Embryonic facial prominence (tissue), 1 donor: ENCODE measurements around the gene ITGB3.
"Not testable (repeated sequence)": the region's sequence is repeated elsewhere in the genome, so short reads cannot be mapped to it uniquely, and the experiment has no call there.

Source experiments
- DNase-seq: peaks from one replicate; pipeline ENCODE4 v3.0.0-alpha.2; 2016; ENCODE audit errors: extremely low spot score

The ITGB3 gene

GRCh38 chr17:47223007-47223406 lies 30.6 kb upstream of the ITGB3 start:
- DNase-seq, result no peak

DNA sequence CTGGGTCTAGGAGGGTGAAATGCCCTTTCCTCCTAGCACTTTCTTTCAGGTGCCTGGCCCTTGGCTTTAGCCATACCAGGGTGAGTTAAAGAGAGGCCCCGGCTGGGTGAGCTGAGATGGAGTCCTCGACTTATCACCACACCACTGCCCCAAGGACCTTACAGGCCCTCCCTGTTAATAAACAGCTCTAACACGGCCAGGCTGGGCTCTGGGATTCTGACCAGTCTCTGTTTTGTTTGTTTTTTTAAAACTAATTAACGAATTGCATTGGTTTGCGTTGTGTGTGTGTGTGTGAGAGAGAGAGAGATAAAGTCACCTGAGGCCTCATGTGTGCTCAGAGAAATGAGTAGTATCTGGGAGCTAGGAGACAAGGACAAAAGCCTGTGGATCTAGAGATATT lies 30.2 kb upstream of the ITGB3 start:
- no peak for DNase-seq

GRCh38 chr17:47224077-47224476 lies 29.6 kb upstream of the ITGB3 start:
- DNase-seq, result not testable (repeated sequence)

DNA sequence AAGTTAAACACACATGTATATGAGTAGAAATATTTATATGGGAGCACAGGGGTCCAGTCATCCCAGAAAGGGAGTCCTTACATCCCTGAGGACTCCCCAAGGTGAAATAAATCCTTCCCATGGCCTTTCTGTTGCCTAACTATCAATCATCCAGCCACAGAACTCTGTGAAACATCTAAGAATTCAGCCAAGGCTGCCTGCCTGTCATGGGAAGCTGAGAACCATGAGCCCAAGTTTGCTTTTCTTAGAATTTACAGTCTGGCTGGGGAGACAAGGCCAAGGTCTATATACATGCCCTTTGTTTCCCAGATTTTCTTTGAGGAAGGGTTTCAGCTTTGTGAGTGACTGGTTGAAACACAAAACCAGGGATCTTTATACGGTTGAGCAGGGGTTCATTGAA lies 28.7 kb upstream of the ITGB3 start:
- no peak for DNase-seq

- no peak for DNase-seq
Observed at GRCh38 chr17:47225436-47225858, 28.2 kb upstream of the ITGB3 start.

DNA sequence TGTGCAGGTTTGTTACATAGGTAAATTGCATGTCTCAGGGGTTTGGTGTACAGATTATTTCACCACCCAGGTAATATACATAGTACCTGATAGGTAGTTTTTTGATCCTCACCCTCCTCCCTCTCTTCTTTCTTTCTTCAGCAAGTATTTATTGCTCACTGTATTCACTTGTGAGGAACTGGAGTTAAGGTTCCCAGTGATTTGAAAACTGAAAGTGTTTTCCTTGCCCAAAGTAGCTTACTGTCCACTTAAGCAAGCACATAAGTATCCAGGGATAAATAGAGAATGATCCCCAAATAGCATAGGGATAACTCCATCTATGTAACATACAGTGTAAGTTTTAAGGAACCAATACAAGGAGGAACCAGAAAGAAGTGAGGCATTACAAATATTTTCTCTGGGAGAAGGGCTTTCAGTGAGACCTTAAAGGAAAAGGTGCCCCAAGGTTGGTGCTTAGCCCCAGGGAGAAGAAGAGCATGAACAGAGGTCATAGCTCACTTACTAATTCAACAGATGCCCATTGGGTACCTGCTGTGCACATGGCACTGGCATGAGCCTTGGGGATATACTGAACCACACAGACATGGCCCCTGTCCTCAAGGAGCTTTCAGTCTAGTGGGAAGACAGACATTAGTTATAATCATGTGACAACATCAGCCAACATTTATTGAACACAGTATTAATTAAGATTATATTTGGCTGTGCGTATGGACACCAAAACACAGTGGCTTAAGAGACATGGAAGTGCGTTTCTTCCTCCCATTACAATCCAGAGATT lies 27.5 kb upstream of the ITGB3 start:
- DNase-seq, result no peak

GRCh38 chr17:47227862-47228261 lies 25.8 kb upstream of the ITGB3 start:
- DNase-seq, result no peak

GRCh38 chr17:47229535-47230443 lies 23.8 kb upstream of the ITGB3 start:
- DNase-seq, result peak; percentile 81

DNA sequence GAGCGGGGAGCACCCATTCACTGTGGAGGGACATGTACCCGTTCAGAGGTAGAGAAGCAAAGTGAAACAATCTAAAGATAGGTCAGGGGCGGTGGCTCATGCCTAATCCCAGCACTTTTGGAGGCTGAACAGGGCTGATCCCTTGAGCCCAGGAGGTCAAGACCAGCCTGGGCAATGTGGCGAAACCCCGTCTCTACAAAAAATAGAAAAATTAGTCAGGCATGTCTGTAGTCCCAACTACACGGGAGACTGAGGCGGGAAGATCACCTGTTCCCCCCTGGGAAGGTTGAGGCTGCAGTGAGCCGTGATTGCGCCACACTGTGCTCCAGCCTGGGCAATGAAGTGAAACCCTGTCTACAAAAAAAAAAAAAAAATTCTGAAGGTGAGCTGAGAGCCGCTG lies 22.8 kb upstream of the ITGB3 start:
- no peak for DNase-seq

- no peak for DNase-seq
Observed at GRCh38 chr17:47231334-47231733, 22.3 kb upstream of the ITGB3 start.

- no peak for DNase-seq
Observed at GRCh38 chr17:47231866-47232265, 21.8 kb upstream of the ITGB3 start.

DNA sequence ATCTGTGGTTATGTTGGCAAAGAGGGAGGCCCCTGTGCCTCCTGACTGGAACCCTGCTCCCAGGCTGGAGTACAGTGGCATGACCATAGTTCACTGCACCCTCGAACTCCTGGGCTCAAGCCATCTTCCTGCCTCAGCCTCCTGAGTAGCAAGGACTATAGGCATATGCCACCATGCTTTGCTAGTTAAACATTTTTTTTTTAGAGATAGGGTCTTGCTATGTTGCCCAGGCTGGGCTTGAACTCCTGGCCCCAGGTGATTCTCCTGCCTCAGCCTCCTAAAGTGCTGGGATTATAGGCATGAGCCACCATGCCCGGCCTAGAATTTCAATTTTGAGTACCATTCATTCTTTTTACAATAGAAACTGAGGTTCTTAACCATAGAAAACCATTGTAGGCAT lies 21.2 kb upstream of the ITGB3 start:
- DNase-seq, result no peak

GRCh38 chr17:47235506-47235905 lies 18.1 kb upstream of the ITGB3 start:
- DNase-seq, result no peak

GRCh38 chr17:47235923-47236322 lies 17.7 kb upstream of the ITGB3 start:
- no peak for DNase-seq

GRCh38 chr17:47237841-47238240 lies 15.8 kb upstream of the ITGB3 start:
- DNase-seq, result no peak

DNA sequence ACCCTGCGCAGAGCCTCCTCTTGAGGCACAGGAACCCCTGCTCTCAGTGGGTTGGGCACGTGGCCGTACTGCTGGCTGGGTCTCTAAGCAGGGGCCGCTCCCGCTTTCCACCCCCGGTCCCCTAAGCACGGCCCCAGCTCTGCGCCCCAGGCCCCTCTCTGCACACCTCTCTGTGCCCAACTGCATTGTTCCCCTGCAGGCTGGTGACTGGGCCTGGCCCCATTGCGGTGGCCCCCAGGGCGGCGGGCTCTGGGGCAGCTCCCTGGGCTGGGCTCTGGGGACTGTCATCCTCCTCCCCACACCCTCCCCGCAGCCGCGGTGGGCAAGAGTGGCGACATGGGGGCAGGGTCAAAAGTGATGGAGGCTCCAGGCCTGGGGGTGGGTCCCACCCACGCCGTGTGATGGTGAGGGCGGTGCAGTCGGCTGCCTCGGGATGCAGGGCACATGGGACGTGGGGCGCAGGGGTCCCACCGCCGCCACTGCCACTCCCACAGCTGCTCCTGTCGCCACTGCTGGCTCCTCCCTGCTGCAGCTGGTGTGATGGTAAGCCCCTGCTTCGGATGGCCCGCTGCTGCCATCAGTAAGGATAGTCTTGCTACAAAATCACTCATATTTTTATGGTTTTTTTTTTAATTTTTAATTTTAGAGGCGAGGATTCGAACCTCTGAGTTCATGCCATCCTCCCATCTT lies 15.2 kb upstream of the ITGB3 start:
- DNase-seq, result no peak

GRCh38 chr17:47239619-47239966 lies 14.0 kb upstream of the ITGB3 start:
- no peak for DNase-seq

- no peak for DNase-seq
Observed at GRCh38 chr17:47239967-47240651, 13.5 kb upstream of the ITGB3 start.

DNA sequence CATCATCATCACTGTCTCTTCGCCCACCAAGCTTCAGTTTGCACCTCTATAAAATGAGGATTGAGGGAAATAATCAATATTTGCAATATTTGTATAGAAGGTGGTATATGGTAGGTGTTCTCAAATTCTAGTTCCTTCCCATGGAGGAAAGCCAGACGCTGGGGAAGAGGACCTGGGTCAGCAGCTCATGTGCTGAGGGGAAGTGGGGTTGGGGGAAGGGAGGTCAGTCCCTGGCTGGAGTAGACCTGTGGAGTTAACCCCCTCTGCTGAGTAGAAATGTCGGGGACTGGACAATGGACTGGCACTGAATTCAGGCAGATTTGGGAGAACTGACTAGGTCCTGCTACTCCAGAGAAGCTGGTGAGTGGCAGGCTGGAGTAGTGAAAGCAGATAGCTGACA lies 12.8 kb upstream of the ITGB3 start:
- DNase-seq, result no peak

- DNase-seq, result no peak
Observed at GRCh38 chr17:47242648-47243047, 11.0 kb upstream of the ITGB3 start.

DNA sequence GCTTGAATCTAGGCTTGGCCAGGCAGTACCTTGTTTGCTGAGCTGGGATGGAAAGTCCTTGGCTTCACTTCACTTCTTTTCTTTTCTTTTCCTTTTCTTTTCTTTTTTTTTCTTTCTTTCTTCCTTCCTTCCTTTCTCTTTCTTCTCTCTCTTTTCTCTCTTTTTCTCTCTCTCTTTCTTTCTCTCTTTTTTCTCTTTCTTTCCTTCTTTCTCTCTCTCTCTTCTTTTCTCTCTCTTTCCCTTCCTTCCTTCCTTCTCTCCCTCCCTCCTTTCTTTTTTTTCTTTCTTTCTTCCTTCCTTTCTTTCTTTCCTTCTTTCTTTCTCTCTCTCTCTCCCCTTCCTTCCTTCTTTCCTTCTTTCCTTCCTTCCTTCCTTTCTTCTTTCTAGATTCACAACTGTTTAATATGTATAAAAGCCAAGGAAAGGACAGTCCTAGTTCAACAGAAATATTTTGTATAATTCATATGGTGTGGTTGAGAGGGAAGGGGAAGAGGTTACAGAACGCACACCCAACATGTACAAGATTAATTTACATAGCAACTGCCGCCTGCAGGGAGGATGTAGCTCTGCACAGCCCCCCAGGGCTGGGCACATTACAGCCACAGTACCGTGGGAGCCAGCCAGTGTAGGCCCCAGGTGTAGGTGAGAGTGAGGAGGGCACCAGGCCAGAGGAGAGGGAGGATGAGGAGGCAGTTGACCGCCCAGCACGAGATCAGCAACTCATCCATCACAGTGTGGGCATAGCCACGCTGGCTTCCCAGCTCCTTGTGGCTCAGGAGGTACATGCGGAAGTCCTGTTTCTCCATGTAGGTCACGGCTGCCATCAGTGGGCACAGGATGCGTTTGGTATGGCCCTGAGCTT lies 9.7 kb upstream of the ITGB3 start:
- DNase-seq, result no peak
